A549 (cell line): Measurements from ENCODE around the gene ANXA3. TPM values are rescaled to one million over a fixed set of nuclear protein-coding genes. Genes with fewer than 3 reads are reported as not detected.

ENCODE experiments used
- ATAC-seq, 2 experiments: fragments of 200-7000 bp in 1 of 2; fragments of >200 bp in 1 of 2; cut with Nextera tagmentation in 1 of 2; cut with Tn5 transposase in 1 of 2; 3 replicates each; pipeline versions ENCODE4 v1.8.0 to v1.9.1; 2018 to 2020; ENCODE audit warnings: mild to moderate bottlenecking in 1 of 2, moderate library complexity in 1 of 2
- CTCF ChIA-PET: fragments of 300-600 bp; sonication (Branson Sonifier 250); formaldehyde crosslinking; extraction: SDS; loops from one replicate; lab custom pipeline; 2021; ENCODE audit warnings: antibody characterized with exemption, inconsistent platforms; lab: Yijun Ruan, JAX
- POLR2A ChIA-PET: fragments of 350-600 bp; formaldehyde crosslinking; extraction: SDS; loops from one replicate; lab custom pipeline; 2021; ENCODE audit warnings: antibody characterized with exemption, inconsistent platforms; lab: Yijun Ruan, JAX
- DNase-seq, 2 experiments: peaks; one replicate each; pipeline versions ENCODE4 v3.0.0 to v3.0.0-alpha.2; 2011 to 2016; ENCODE audit warnings: low read depth in 1 of 2, low spot score in 1 of 2
- FAIRE-seq: peaks from 2 replicates; lab custom pipeline; 2011; peaks lifted over from hg19 to GRCh38; lab: Jason Lieb, UNC
- H3K27ac ChIP-seq, 2 experiments: fragments of >200 bp; sonication (Bioruptor Twin); formaldehyde crosslinking; 3 replicates each; pipeline ENCODE4 v1.5.1; 2016 to 2017
- H3K4me1 ChIP-seq: fragments of >200 bp; sonication (Bioruptor Twin); formaldehyde crosslinking; 3 replicates; pipeline ENCODE4 v1.6.1; 2016
- H3K4me2 ChIP-seq: fragments of >200 bp; sonication (Bioruptor Twin); formaldehyde crosslinking; 3 replicates; pipeline ENCODE4 v1.6.1; 2016
- H3K4me3 ChIP-seq: fragments of >200 bp; sonication (Bioruptor Twin); formaldehyde crosslinking; 3 replicates; pipeline ENCODE4 v1.5.1; 2016
- H3K9me3 ChIP-seq: fragments of >200 bp; sonication (Bioruptor Twin); formaldehyde crosslinking; 3 replicates; pipeline ENCODE4 v1.6.1; 2016
- CBX2 ChIP-seq: fragments of 200-600 bp; sonication (generic); IDR thresholded peaks from 2 replicates; pipeline ENCODE4 v1.6.1; 2016; ENCODE audit warnings: low read depth, mild to moderate bottlenecking, borderline replicate concordance
- CEBPB ChIP-seq, 2 experiments: fragments of >200 bp in 1 of 2; sonication (Bioruptor Twin) in 1 of 2; formaldehyde crosslinking in 1 of 2; IDR thresholded peaks; 2 replicates each; pipeline ENCODE4 v1.6.1; 2012 to 2016
- CTCF ChIP-seq: fragments of >200 bp; sonication (Bioruptor Twin); formaldehyde crosslinking; IDR thresholded peaks from 3 replicates; pipeline ENCODE4 v1.5.1; 2016
- E2F6 ChIP-seq: IDR thresholded peaks from 2 replicates; pipeline ENCODE4 v1.6.1; 2012; ENCODE audit warnings: low read depth, borderline replicate concordance
- EP300 ChIP-seq, 2 experiments: fragments of >200 bp; sonication (Bioruptor Twin); formaldehyde crosslinking; IDR thresholded peaks; 2 replicates in 1 of 2; 3 replicates in 1 of 2; pipeline ENCODE4 v1.6.1; 2016 to 2017
- FOSB ChIP-seq: fragments of 250-450 bp; sonication (Bioruptor Pico); IDR thresholded peaks from 2 replicates; pipeline ENCODE4 v1.5.0; 2020; ENCODE audit warnings: mild to moderate bottlenecking, moderate library complexity
- HEYL ChIP-seq: fragments of 250-450 bp; sonication (Bioruptor Pico); IDR thresholded peaks from 2 replicates; pipeline ENCODE4 v1.8.0; 2021; ENCODE audit warnings: mild to moderate bottlenecking, moderate library complexity
- HMGXB4 ChIP-seq: fragments of 250-450 bp; sonication (Bioruptor Pico); IDR thresholded peaks from 2 replicates; pipeline ENCODE4 v1.5.0; 2021; ENCODE audit warnings: mild to moderate bottlenecking, moderate library complexity, borderline replicate concordance
- HOXA7 ChIP-seq: fragments of 250-450 bp; sonication (Bioruptor Pico); IDR thresholded peaks from 2 replicates; pipeline ENCODE4 v1.5.0; 2020; ENCODE audit warnings: mild to moderate bottlenecking, moderate library complexity
- HOXB13 ChIP-seq: fragments of 250-450 bp; sonication (Bioruptor Pico); IDR thresholded peaks from 2 replicates; pipeline ENCODE4 v1.5.0; 2020; ENCODE audit warnings: low read depth, mild to moderate bottlenecking, moderate library complexity
- JUN ChIP-seq, 2 experiments: fragments of >200 bp; sonication (Bioruptor Twin); formaldehyde crosslinking; IDR thresholded peaks; 2 replicates in 1 of 2; 3 replicates in 1 of 2; pipeline ENCODE4 v1.6.1; 2016 to 2017
- JUNB ChIP-seq: fragments of >200 bp; sonication (Bioruptor Twin); formaldehyde crosslinking; IDR thresholded peaks from 2 replicates; pipeline ENCODE4 v1.6.1; 2016
- KDM5A ChIP-seq: fragments of 200-600 bp; sonication (generic); IDR thresholded peaks from 2 replicates; pipeline ENCODE4 v1.6.1; 2016; ENCODE audit warnings: antibody characterized with exemption, mild to moderate bottlenecking
- MAX ChIP-seq: IDR thresholded peaks from 2 replicates; pipeline ENCODE4 v1.6.1; 2012
- MAZ ChIP-seq: fragments of 150-350 bp; IDR thresholded peaks from 2 replicates; pipeline ENCODE4 v1.6.1; 2014; ENCODE audit warnings: antibody characterized with exemption, low read depth, low read length, borderline replicate concordance
- PBX3 ChIP-seq: IDR thresholded peaks from 2 replicates; pipeline ENCODE4 v1.6.1; 2012
- PHF8 ChIP-seq: fragments of 200-600 bp; sonication (generic); IDR thresholded peaks from 2 replicates; pipeline ENCODE4 v1.6.1; 2016; ENCODE audit warnings: low read depth, mild to moderate bottlenecking, antibody characterized with exemption, moderate library complexity, borderline replicate concordance
- POLR2AphosphoS2 ChIP-seq: conservative IDR thresholded peaks from 2 replicates; pipeline ENCODE4 v1.6.1; 2012; ENCODE audit warnings: low read length, improper control_type of control experiment, inconsistent platforms
- RAD21 ChIP-seq, 2 experiments: fragments of >200 bp in 1 of 2; sonication (Bioruptor Twin) in 1 of 2; formaldehyde crosslinking in 1 of 2; IDR thresholded peaks in 1 of 2; conservative IDR thresholded peaks in 1 of 2; 2 replicates in 1 of 2; 3 replicates in 1 of 2; pipeline ENCODE4 v1.6.1; 2012 to 2018; ENCODE audit warnings: inconsistent platforms in 1 of 2
- RNF2 ChIP-seq: fragments of 200-600 bp; sonication (generic); IDR thresholded peaks from 2 replicates; pipeline ENCODE4 v1.6.1; 2016; ENCODE audit warnings: low read depth, mild to moderate bottlenecking, antibody characterized with exemption, moderate library complexity, borderline replicate concordance
- SMC3 ChIP-seq: fragments of >200 bp; sonication (Bioruptor Twin); formaldehyde crosslinking; IDR thresholded peaks from 3 replicates; pipeline ENCODE4 v1.6.1; 2018; ENCODE audit warnings: inconsistent platforms
- USF2 ChIP-seq: fragments of 450-650 bp; IDR thresholded peaks from 2 replicates; pipeline ENCODE4 v1.6.1; 2014; ENCODE audit warnings: antibody characterized with exemption
- ZSCAN20 ChIP-seq: fragments of 250-450 bp; sonication (Bioruptor Pico); IDR thresholded peaks from 2 replicates; pipeline ENCODE4 v1.8.0; 2022; ENCODE audit warnings: mild to moderate bottlenecking, moderate library complexity
- WGBS: methylation state at CpG from one replicate; pipeline ENCODE4 v1.1.6; 2017; ENCODE audit errors: missing lambda C conversion rate; 5-methylcytosine and 5-hydroxymethylcytosine counted together
- polyA plus RNA-seq, 4 experiments: library from polyadenylated mRNA; depleted of rRNA in 3 of 4; stranded (reverse); fragments of >200 nt; fragmentation: RNase III in 1 of 4; extraction: RNeasy Plus Mini Kit Qiagen cat#74134 plus additional on column Dnase treatment in 1 of 4; gene quantifications; 2 replicates in 3 of 4; 3 replicates in 1 of 4; pipeline ENCODE4 v1.2.3, GENCODE V29; 2011 to 2017

Gene ANXA3
- polyA plus RNA-seq, 2 of the 4 experiments (the other 2 are of a cell fraction): 126 to 134 TPM

- ChIA-PET CTCF (interaction anchor here (0.7 to 5.5 kb wide), 9 partner anchors 11 to 557 kb away, joined by 3 to 31 read pairs (median 3); partner anchors contain the start of gene FRAS1), POLR2A (no interaction called here)
- ATAC-seq: peak in 1 of 2 experiments; percentile 57; a peak in 1 of 6 replicates
- Histone ChIP-seq H3K9me3 (no peaks in the 10 kb centered on the region), H3K4me2 (no peak overlapping the region), H3K4me1 (no peaks in the 10 kb centered on the region), H3K27ac (no peak overlapping the region), H3K4me3 (no peak overlapping the region)
- TF ChIP-seq CTCF (peak; percentile 65), RAD21 (conservative IDR thresholded peaks at IDR 0.05 in 1 of 2, IDR thresholded peaks at IDR 0.05 in 1 of 2) (peak; percentile 69 to 79), E2F6 (no peak), SMC3 (peak; percentile 79)
- peak; percentile 7 to 16 for DNase-seq
- FAIRE-seq: peak; percentile 18
- 3% methylated on average over 3 of the region's 3 CpGs for WGBS
These were observed 34.4 kb upstream of the ANXA3 start for GRCh38 chr4:78517050-78517652.

GRCh38 chr4:78518561-78518960 is 33.0 kb upstream of the ANXA3 start:
- H3K4me2 ChIP-seq: no peak overlapping the region
- 86% methylated on average over 2 of the region's 3 CpGs for WGBS
- CTCF ChIA-PET: interaction anchor here (0.9 to 5.5 kb wide), 6 partner anchors 9 to 558 kb away, joined by 3 to 31 read pairs (median 4); no protein-coding TSS in a partner anchor
- POLR2A ChIA-PET: no interaction called here
- no peak overlapping the region for H3K27ac ChIP-seq
- DNase-seq: no peak
- ATAC-seq: no peak
- H3K4me3 ChIP-seq: no peak overlapping the region
- no peak for FAIRE-seq
- H3K9me3 ChIP-seq: no peaks in the 10 kb centered on the region
- TF ChIP-seq MAZ (no peak), FOSB (CRISPR knock-in tag) (no peak), EP300 (IDR thresholded peaks at IDR 0.05) (no peak)
- TF ChIP-seq, all 56 proteins: peak for 0
- H3K4me1 ChIP-seq: no peaks in the 10 kb centered on the region

- DNase-seq (no peak), FAIRE-seq (no peak), ATAC-seq (no peak)
- WGBS: 84% methylated on average over 3 of the region's 3 CpGs
- Histone ChIP-seq H3K27ac (no peak overlapping the region), H3K4me3 (no peak overlapping the region), H3K9me3 (no peaks in the 10 kb centered on the region), H3K4me2 (no peak overlapping the region), H3K4me1 (no peaks in the 10 kb centered on the region)
- ChIA-PET POLR2A (no interaction called here), CTCF (interaction anchor here (0.7 to 1.0 kb wide), 2 partner anchors 140 to 461 kb away, joined by 3 to 4 read pairs; no protein-coding TSS in a partner anchor)
- TF ChIP-seq POLR2AphosphoS2: no peak
- no peak for TF ChIP-seq JUNB
- no peak for TF ChIP-seq PHF8
- TF ChIP-seq CEBPB (IDR thresholded peaks at IDR 0.05): no peak
- TF ChIP-seq PBX3: no peak
- no peak for TF ChIP-seq MAX
- TF ChIP-seq MAZ: no peak
- no peak for TF ChIP-seq HEYL
- no peak for TF ChIP-seq CBX2
- no peak for TF ChIP-seq ZSCAN20 (CRISPR knock-in tag)
- TF ChIP-seq CTCF: no peak
- no peak for TF ChIP-seq HOXA7
- no peak for TF ChIP-seq USF2
- TF ChIP-seq JUN (IDR thresholded peaks at IDR 0.05): no peak
- no peak for TF ChIP-seq SMC3
- TF ChIP-seq KDM5A: no peak
- TF ChIP-seq HMGXB4 (CRISPR knock-in tag): no peak
- no peak for TF ChIP-seq RNF2
- no peak for TF ChIP-seq HOXB13
These were observed 31.6 kb upstream of the ANXA3 start for GRCh38 chr4:78519962-78520361.
